Neural cell (in vitro differentiated cells): ENCODE data around the gene CCKAR. TPM values are rescaled to one million over a fixed set of nuclear protein-coding genes. Genes with fewer than 3 reads are reported as not detected.

Experiments
- H2AFZ ChIP-seq: fragments of 200-600, 300-800 bp; sonication (generic), shearing (Covaris generic); 2 replicates; pipeline ENCODE4 v1.6.0; 2014; ENCODE audit warnings: low read depth, mild to moderate bottlenecking, antibody characterized with exemption, low read length, moderate library complexity
- H3F3A ChIP-seq: fragments of 200-600 bp; shearing (Covaris generic); 2 replicates; pipeline ENCODE4 v1.6.1; 2016; ENCODE audit warnings: mild to moderate bottlenecking, moderate library complexity, mixed read lengths, antibody characterized with exemption, low read length; ENCODE audit not compliant: insufficient read depth, poor library complexity, severe bottlenecking
- H3K27ac ChIP-seq: fragments of 200-600, 300-800 bp; sonication (generic), shearing (Covaris generic); 2 replicates; pipeline ENCODE4 v1.5.1; 2014; ENCODE audit warnings: mild to moderate bottlenecking, low read length, moderate library complexity
- H3K27me3 ChIP-seq: fragments of 300-800, 200-600 bp; sonication (generic), shearing (Covaris generic); 2 replicates; pipeline ENCODE4 v1.6.0; 2014; ENCODE audit warnings: mild to moderate bottlenecking, low read depth, low read length, moderate library complexity; ENCODE audit not compliant: insufficient read depth
- H3K36me3 ChIP-seq: fragments of 300-800, 200-600 bp; sonication (generic), shearing (Covaris generic); 2 replicates; pipeline ENCODE4 v1.5.1; 2014; ENCODE audit warnings: mild to moderate bottlenecking, antibody characterized with exemption, low read length, moderate library complexity; ENCODE audit not compliant: insufficient read depth
- H3K4me2 ChIP-seq: fragments of 300-800, 200-600 bp; sonication (generic), shearing (Covaris generic); 2 replicates; pipeline ENCODE4 v1.6.0; 2014; ENCODE audit warnings: mild to moderate bottlenecking, low read length
- H3K4me3 ChIP-seq: fragments of 300-800, 200-600 bp; sonication (generic), shearing (Covaris generic); 2 replicates; pipeline ENCODE4 v1.5.1; 2014; ENCODE audit warnings: mild to moderate bottlenecking, low read length, moderate library complexity
- H3K79me2 ChIP-seq: fragments of 200-600 bp; shearing (Covaris generic); replicated peaks from 2 replicates; pipeline ENCODE4 v1.6.0; 2014; ENCODE audit warnings: mild to moderate bottlenecking, low read length, moderate library complexity; ENCODE audit not compliant: insufficient read depth
- H3K9ac ChIP-seq: fragments of 300-800, 200-600 bp; sonication (generic), shearing (Covaris generic); 2 replicates; pipeline ENCODE4 v1.6.1; 2016; ENCODE audit warnings: mild to moderate bottlenecking, low read length, mixed read lengths
- H3K9me2 ChIP-seq: fragments of 200-600 bp; shearing (Covaris generic); 2 replicates; pipeline ENCODE4 v1.6.1; 2016; ENCODE audit warnings: mild to moderate bottlenecking, low read length, mixed read lengths; ENCODE audit not compliant: insufficient read depth
- H3K9me3 ChIP-seq: fragments of 200-600, 300-800 bp; sonication (generic), shearing (Covaris generic); 2 replicates; pipeline ENCODE4 v1.6.1; 2016; ENCODE audit warnings: mild to moderate bottlenecking, mixed run types, low read length, moderate library complexity, mixed read lengths
- H4K20me1 ChIP-seq: fragments of 200-600 bp; shearing (Covaris generic); 2 replicates; pipeline ENCODE4 v1.6.1; 2016; ENCODE audit warnings: mild to moderate bottlenecking, mixed run types; ENCODE audit not compliant: insufficient read depth
- CTCF ChIP-seq: fragments of 450-650 bp; IDR thresholded peaks from 2 replicates; pipeline ENCODE4 v1.5.1; 2014; ENCODE audit warnings: antibody characterized with exemption, mild to moderate bottlenecking, moderate library complexity; ENCODE audit not compliant: poor library complexity, severe bottlenecking
- EP300 ChIP-seq: fragments of 450-650 bp; conservative IDR thresholded peaks from 2 replicates; pipeline ENCODE4 v1.6.1; 2014; ENCODE audit warnings: antibody characterized with exemption, mild to moderate bottlenecking, moderate library complexity; ENCODE audit not compliant: poor library complexity, severe bottlenecking
- EZH2 ChIP-seq: fragments of 200-600, 300-800 bp; shearing (Covaris generic), sonication (generic); IDR thresholded peaks from 2 replicates; pipeline ENCODE4 v1.6.1; 2014; ENCODE audit warnings: antibody characterized with exemption, low read length, borderline replicate concordance, mild to moderate bottlenecking; ENCODE audit not compliant: insufficient read depth, poor library complexity, severe bottlenecking
- MXI1 ChIP-seq: fragments of 450-650 bp; conservative IDR thresholded peaks from 2 replicates; pipeline ENCODE4 v1.6.1; 2014; ENCODE audit warnings: antibody characterized with exemption, mild to moderate bottlenecking; ENCODE audit not compliant: poor library complexity, severe bottlenecking
- POLR2AphosphoS5 ChIP-seq: IDR thresholded peaks from 2 replicates; pipeline ENCODE4 v1.6.1; 2012
- RAD21 ChIP-seq: fragments of 450-650 bp; conservative IDR thresholded peaks from 2 replicates; pipeline ENCODE4 v1.6.1; 2014; ENCODE audit warnings: antibody characterized with exemption, mild to moderate bottlenecking, moderate library complexity
- SMC3 ChIP-seq: fragments of 450-650 bp; conservative IDR thresholded peaks from 2 replicates; pipeline ENCODE4 v1.6.1; 2014; ENCODE audit warnings: antibody characterized with exemption, mild to moderate bottlenecking, moderate library complexity; ENCODE audit not compliant: poor library complexity
- TAF1 ChIP-seq: IDR thresholded peaks from 2 replicates; pipeline ENCODE4 v1.6.1; 2012; ENCODE audit warnings: low read depth
- polyA plus RNA-seq: library from polyadenylated mRNA; depleted of rRNA; stranded (reverse); fragments of >200 nt; gene quantifications from 2 replicates; pipeline ENCODE4 v1.2.3, GENCODE V29; 2014
- TF ChIP-seq, protein P1 (sequence below): IDR thresholded peaks from 2 replicates; pipeline ENCODE4 v1.6.1; 2012; ENCODE audit warnings: borderline replicate concordance

The CCKAR gene
- polyA plus RNA-seq, 1 donor from 2014 or later = not detected

DNA sequence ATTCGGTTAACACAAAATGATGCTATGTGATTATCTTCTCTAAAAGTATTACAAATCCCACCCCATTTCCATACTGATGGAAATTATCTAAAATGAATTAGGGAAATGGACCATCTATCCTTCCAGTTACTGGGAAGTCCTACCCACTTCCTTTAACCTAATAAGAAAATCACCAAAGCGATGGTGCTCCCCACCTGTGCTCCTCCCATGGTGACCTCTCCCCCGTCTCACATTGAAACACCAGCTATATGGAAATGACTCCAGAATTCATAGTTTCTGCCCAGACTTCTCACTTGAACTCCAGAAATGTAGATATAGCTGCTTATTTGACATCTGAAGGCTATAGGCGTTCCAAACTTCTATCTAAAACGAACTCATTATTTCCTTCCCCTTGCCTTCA lies 48.5 kb downstream of the CCKAR start:
- Histone ChIP-seq H3K4me2 (no peak overlapping the region), H3K79me2 (no peaks in the 10 kb centered on the region)
- TF ChIP-seq TAF1 (no peak), EZH2 (no peak), POLR2AphosphoS5 (no peak), EP300 (no peak), MXI1 (no peak), CTCF (no peak), SMC3 (no peak), RAD21 (no peak)
- TF ChIP-seq, protein P1, sequence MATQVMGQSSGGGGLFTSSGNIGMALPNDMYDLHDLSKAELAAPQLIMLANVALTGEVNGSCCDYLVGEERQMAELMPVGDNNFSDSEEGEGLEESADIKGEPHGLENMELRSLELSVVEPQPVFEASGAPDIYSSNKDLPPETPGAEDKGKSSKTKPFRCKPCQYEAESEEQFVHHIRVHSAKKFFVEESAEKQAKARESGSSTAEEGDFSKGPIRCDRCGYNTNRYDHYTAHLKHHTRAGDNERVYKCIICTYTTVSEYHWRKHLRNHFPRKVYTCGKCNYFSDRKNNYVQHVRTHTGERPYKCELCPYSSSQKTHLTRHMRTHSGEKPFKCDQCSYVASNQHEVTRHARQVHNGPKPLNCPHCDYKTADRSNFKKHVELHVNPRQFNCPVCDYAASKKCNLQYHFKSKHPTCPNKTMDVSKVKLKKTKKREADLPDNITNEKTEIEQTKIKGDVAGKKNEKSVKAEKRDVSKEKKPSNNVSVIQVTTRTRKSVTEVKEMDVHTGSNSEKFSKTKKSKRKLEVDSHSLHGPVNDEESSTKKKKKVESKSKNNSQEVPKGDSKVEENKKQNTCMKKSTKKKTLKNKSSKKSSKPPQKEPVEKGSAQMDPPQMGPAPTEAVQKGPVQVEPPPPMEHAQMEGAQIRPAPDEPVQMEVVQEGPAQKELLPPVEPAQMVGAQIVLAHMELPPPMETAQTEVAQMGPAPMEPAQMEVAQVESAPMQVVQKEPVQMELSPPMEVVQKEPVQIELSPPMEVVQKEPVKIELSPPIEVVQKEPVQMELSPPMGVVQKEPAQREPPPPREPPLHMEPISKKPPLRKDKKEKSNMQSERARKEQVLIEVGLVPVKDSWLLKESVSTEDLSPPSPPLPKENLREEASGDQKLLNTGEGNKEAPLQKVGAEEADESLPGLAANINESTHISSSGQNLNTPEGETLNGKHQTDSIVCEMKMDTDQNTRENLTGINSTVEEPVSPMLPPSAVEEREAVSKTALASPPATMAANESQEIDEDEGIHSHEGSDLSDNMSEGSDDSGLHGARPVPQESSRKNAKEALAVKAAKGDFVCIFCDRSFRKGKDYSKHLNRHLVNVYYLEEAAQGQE = no peak

DNA sequence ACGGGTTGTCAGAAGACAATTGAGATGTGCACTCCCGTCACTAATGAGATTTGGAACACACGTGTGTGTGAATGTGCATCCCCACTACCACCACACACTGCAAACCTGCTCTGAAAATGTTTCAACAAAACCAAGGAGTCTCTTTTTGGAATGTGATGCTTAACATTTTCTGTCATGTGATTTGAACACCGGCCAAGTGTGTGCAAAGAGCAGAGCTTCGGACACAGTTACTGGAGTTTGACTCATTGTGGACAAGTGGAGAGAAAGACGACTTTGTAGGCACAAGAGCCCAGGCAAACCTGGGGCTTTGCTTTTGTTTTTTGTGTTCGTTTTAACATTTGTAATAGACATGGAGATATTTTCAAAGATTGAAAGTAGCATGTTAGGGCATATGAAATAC lies 49.2 kb downstream of the CCKAR start:
- no peak overlapping the region for H3K27ac ChIP-seq

More for the DNA sequence above, 48.5 kb downstream of the CCKAR start:
- no peak overlapping the region for H3K4me3 ChIP-seq
- H2AFZ ChIP-seq = no peak overlapping the region
- no peak overlapping the region for H3K27ac ChIP-seq
- H3K9me2 ChIP-seq = no peaks in the 10 kb centered on the region
- H4K20me1 ChIP-seq = no peaks in the 10 kb centered on the region
- no peak overlapping the region for H3K9ac ChIP-seq
- H3F3A ChIP-seq = no peaks in the 10 kb centered on the region
- H3K36me3 ChIP-seq = no peaks in the 10 kb centered on the region
- H3K9me3 ChIP-seq = peaks cover 4% of the 10 kb centered on the region
- no peaks in the 10 kb centered on the region for H3K27me3 ChIP-seq

More for the DNA sequence above, 49.2 kb downstream of the CCKAR start:
- Histone ChIP-seq H3K9me2 (no peaks in the 10 kb centered on the region), H3K4me3 (no peak overlapping the region), H4K20me1 (no peaks in the 10 kb centered on the region), H3K79me2 (no peaks in the 10 kb centered on the region), H3K9me3 (peaks cover 4% of the 10 kb centered on the region), H3K36me3 (no peaks in the 10 kb centered on the region), H3K27me3 (no peaks in the 10 kb centered on the region), H3K9ac (no peak overlapping the region), H3K4me2 (no peak overlapping the region), H3F3A (no peaks in the 10 kb centered on the region), H2AFZ (no peak overlapping the region)
- TF ChIP-seq SMC3 = no peak
- TF ChIP-seq TAF1 = no peak
- no peak for TF ChIP-seq EP300
